GM18511 (cell line): Measurements from ENCODE around the gene CCDC110.
A peak's percentile ranks its signal among the peaks of the same experiment; 100 is the strongest.

ENCODE experiments used
- ATAC-seq: cut with Tn5 transposase; IDR thresholded peaks from one replicate; pipeline ENCODE4 v1.9.1; 2021; ENCODE audit warnings: mild to moderate bottlenecking, moderate library complexity; ENCODE audit not compliant: unreplicated experiment

CCDC110 gene

DNA sequence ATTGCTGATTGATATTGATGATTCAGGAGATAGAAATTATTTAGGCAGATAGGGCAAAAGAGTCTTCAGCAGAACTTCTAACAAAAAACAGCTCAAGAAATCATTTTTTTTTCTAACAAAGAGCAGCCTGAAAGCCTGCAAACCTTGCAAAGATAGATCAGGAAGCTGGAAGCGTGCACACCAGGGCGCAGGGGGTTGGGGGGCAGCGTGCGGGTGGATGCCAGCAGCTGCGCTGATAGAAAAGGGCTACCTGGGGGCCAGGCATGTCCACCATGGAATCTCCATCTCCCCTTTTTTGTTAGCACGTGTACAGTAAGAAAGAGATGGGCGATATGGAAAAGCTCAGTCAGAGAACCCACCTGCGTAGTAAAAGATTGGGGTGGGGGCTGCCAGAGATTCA lies 1.7 kb upstream of the CCDC110 start:
- ATAC-seq: no peak

DNA sequence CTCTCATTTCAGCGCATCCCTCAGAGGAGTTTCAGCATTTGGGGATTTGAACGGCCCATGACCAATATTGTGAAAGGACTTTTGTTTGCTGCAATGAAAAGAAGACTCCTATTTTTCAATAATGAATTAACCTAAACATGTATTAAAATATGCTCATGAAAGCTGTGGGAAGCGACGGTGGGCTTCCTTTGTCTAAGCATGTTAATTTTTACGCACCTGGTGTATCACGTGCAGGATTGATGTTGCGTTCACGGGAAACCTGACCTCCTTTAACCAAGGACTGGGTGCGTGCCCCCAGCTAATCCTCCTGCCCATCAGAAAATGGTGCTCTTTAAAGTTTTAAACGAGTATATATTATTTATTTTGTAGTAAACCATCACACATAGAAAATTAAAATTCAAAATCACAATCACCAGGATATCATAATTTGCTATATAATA lies 590 bp upstream of the CCDC110 start:
- peak; percentile 29 for ATAC-seq

DNA sequence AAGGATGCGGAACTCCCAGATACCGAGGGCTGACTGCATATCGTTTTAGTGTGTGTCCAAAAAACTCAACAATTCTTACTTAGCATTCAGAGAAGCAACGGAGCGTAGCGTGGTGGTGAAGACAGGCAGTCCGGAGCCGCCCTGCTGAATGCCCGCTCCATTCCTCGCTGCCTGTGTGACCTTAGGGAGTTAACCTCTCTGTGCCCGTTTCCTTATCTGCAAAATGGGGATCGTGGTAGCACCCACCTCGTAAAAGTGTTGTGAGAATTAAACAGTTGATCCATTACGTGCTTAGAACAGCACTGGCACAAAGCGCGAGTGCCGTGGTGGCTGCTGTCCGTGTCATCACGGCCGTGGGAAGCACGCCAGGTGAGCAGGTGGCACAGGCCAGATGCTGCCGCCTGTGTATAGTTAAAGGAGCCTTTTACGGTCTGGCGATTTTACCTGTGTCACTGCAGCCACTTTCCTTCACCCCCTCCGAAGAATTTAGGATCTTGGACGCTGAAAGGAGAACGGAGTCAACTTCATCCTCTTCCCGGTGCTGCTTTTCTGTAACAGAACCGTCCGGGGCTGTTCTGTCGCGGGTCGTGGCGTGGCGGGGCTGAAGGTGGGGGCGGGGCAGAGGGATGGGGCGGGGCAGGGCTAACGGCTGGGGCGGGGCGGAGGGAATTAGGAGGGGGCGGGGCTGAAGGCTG lies 885 bp downstream of the CCDC110 start:
- ATAC-seq: peak; percentile 16

DNA sequence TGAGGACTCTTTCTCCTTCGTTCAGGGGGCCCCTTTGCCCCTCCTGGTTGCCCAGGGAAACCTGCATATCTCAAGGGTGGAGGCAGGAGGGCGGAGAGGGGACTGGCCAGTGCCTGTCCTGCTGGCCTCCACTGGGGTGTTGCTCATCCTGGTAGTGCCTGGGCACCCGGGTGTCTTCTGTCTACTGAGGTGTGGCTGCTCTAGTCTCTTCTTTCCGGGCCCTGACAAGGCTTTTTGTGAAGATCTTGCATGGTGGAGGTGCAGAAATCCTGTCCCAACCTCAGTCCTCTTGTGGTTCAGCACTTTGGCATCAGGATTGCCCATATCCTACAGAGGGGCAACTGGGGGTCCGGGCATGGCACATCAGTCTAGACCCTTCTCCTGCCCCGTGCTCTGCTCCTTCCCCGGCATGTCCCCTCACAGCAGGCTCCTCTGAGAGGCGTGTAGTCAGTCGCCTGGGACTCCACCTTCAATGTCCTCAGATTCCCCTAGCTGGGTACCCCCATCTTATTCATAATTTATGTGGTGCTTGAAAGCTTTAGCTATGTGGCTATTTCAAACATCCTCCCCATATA lies 1.9 kb downstream of the CCDC110 start:
- no peak for ATAC-seq

DNA sequence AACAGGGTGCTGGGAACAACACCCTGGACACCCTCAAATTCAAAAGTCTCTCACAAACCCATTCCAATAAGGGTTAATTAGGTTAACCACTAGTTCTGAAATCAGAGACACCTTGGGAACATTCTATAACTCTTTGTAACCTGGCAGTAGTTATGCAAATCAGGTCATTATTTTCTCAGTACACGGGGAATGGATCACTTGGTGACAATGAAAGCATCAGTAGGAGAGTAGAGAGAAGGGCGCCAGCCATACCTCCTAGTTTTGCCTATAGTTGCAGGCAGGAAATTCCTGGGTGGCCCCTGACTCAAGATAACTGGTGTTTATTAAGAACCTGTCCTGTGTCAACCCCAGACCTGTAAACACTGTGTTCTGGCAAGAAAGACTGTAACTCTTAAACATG lies 2.5 kb downstream of the CCDC110 start:
- ATAC-seq: no peak

DNA sequence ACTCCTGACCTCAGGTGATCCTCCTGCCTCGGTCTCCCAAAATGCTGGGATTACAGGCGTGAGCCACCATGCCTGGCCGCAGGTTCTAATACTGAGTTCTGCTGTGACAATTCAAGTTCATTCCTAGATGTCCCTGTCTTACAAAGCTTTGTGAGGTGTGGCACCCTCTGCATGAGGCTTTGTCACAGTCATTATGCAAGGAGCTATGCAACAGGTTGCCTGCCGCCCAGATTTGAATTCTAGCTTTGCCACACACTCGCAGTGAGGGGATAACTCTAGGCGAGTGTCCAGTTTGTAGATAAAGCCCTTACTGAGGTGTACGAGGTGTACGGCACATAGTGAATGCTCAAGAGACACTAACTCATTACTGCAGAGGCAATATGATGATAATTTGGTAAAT lies 3.5 kb downstream of the CCDC110 start:
- no peak for ATAC-seq

DNA sequence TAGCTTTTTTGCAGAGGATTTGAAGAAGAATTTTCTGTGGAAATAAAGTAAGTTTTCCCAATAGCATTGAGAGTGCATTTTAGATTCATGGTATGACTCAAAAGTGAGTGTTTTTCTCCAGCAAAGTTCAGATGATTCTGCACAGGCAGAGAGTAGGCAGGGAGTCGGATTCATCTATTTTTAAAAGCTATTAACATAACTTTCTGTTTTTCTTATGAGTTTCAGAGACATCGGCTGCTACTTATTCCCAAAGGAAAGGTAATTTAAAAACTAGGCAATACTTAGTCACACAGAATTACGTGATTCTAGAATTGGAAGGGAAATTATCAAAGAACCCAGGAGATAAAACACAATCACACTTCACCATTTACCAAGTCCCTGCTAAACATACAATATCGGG lies 4.4 kb downstream of the CCDC110 start:
- ATAC-seq: no peak

DNA sequence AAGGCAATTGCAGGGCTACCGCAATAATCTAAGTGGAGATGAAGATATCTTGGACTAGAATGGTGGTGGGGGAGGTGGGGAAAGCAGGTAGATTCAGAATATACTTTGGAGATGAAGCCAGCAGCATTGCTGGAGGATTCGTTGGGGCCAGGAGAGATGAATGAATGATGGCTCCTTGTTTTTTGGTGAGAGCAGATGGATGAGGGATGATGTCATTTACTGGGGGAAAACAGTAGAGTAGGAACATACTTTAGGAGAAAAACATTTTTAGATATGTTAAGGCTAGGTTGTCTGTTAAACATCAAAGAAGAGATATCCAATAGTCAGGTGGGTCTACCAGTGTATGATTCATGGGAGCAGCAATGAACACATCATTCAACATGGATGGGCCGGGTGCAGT lies 5.8 kb downstream of the CCDC110 start:
- ATAC-seq: no peak

DNA sequence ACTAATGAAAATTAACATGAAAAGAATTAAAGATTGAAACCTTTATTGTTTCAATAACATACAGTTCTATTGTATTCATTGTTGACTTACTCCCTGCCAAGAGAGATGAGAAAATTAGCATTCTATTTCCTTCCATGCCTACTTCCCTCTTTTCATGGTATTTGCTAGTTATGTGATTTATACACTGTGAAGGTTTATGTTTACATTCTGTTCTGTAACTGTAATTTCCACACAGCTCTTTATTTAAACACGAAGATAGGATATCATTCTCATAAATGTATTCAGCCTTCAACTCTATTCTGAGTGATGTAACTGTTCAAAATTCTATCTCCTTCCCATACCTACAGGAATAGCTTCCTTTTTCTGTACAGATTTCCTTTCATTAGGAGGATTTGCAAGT lies 6.6 kb downstream of the CCDC110 start:
- no peak for ATAC-seq

DNA sequence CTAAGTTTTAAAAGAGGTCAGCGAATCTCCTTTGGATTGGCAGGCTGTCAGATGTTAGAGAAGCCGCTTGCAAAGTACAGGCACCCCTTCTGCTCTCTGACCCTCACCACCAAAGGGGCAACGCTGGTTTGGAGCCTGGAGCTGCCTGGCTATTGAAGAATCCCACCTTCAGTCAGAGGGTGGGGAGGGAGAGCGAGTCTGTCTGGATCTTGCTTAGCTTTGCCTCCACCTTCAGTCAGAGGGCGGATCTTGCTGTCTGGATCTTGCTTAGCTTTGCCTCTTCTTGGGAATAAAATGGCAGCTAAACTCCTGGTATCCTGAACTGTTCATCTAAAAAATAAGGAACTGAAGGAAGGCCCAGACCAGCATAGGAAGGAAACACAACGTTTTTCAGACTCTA lies 7.3 kb downstream of the CCDC110 start:
- no peak for ATAC-seq

DNA sequence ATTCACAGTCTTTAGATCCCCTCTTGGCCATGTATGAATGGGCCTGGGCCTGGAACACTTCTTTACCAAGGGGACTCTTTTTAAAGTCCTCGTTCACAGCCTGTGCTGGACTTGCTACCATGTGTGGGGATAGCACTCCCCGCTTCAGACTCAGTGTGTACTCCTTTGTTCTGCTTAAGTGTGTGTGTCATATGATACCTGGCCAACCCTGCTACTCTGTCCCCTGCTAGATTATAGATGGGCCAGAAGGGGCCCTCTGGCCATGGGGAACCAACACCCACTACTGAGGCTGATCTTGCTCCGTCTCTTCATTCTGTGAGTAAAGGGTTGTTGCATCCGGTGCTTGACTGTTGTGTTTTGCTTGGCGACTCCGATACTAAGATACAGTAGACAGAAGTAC lies 8.0 kb downstream of the CCDC110 start:
- no peak for ATAC-seq

DNA sequence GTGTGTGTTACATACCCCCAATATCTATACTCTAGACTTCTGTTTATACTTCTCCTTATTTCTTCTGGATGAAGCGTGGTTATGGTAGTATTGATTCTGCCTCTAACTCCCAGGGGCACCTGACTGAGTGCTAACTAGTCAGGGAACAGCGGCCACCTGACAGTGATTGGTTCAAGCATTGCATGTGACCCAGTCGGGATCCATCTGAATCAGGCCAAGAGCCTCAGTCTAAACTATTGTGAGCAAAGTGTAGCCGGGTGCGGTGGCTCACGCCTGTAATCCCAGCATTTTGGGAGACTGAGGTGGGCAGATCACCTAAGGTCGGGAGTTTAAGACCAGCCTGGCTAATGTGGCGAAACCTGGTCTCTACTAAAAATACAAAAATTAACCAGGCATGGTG lies 10.0 kb downstream of the CCDC110 start:
- ATAC-seq: no peak

DNA sequence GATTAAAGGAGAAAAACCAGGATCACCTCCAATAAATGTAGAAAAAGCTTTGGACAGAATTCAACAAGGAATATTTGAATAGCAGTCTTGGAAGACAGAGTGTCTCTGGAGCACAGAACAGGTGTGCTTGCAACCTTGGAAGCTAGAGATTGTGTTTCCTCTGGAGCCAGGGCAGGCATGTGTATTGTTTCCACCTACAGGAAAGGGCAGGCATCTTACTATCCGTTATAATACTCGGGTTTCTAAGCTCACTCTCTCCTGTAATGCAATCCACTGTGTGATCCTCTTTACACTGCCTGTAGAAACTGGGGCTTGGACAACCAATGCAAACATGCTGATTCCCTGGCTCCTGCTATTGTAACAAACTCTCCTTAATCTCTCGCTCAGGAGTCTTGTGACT lies 14.4 kb downstream of the CCDC110 start:
- ATAC-seq: no peak

DNA sequence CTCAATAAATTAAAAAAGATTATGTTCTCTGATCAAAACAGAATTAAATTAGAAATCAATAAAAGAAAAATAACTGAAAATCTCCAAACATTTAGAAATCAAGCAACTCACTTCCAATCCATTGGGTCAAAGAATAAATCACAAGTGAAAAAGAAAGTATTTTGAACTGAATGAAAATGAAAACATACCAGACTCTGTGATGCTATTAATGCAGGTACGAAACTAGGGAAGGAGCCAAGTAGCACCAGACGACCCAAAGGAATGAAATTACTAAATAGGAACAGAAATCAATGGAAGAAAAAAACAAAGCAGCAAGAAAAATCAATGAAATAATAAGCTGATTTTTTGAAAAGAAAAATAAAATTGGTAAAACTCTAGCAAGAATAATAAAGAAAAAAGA lies 15.4 kb downstream of the CCDC110 start:
- no peak for ATAC-seq

DNA sequence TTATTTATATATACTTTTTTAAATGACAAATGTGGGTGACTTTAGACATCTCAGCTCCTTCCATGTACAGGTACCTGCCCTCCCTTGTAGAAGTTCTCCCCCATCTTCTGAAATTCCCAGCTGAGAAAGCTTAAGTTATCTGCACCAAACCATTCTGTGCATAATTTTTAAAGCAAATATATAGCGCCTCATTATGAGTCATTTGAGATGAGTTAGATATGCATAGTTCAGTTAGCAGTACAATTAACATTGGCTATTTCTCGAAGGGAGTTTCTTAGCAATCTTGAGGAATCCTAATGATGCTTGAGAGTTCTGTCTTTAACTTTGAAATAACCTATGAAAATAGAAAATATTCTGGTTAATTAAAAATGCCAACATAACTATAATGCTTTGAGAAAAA lies 26.3 kb downstream of the CCDC110 start:
- ATAC-seq: no peak

DNA sequence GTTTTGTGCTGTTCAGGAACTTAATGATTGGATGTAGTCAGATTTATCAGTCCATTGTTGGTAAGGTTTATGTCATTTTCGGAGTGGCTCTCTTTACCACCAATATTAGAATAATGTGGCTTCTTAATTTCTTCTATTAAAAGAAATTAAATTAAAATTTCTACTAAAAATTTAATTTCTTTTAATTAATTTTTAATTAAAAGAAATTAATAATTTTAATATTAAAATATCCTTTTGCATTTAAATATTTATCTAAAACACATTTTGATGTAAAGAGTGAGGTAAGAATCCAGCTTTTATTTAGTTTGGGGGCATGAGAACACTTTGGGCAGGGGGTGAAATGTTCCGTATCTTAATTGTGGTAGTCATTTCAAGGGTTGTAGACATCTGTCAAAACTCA lies 30.1 kb downstream of the CCDC110 start:
- no peak for ATAC-seq

DNA sequence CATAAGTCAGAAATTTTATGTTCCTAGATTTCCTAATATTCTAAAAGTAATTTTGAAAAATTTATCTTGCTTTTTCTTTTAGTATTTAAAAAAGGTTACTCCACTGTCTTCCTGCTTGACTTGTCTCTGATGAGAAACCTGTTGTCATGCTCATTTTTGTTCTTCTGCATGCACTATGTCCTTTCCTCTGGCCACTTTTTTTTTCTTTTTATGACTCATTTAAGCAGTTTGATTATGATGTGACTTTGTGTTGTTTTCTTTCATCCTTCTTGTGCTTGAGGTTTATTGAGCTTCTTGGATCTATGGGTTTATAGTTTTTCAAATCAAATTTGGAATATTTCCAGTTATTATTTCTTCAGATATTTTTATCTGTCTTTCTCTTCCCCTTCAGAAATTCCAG lies 33.7 kb downstream of the CCDC110 start:
- ATAC-seq: peak; percentile 63

DNA sequence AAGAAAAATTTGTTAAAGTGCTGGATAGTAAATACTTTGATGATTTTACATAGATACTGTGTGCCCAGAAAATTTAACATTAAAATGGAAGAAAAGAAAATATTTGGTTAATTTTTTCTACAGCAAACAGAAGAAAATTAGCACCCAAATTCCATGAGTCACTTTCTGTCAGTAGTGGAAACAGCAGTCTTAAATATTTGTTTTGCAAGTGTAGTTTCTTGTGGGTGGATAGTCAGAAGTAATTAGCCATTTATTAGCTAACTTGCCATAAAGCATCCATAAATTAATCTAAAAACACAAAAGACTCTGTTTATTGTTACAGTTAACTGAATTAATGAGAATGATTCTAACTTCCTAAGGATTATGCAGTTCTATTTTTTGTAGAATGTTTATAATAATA lies 36.1 kb downstream of the CCDC110 start:
- no peak for ATAC-seq

DNA sequence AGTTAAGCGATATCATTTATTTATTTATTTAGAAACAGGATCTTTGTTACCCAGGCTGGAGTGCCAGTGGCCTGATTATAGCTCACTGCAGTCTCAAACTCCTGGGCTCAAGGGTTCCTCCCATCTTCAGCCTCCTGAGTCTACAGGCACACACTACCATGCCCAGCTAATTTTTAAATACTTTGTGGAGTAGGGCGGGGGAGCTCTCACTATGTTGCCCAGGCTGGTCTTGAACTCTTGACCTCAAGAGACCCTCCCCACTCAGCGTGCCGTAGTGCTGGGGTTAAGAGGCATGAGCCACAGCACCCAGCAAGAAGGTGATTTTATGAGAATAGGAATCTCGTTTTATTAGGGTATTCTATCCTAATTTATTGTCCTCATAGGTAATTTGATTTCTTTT lies 41.9 kb downstream of the CCDC110 start:
- ATAC-seq: no peak

DNA sequence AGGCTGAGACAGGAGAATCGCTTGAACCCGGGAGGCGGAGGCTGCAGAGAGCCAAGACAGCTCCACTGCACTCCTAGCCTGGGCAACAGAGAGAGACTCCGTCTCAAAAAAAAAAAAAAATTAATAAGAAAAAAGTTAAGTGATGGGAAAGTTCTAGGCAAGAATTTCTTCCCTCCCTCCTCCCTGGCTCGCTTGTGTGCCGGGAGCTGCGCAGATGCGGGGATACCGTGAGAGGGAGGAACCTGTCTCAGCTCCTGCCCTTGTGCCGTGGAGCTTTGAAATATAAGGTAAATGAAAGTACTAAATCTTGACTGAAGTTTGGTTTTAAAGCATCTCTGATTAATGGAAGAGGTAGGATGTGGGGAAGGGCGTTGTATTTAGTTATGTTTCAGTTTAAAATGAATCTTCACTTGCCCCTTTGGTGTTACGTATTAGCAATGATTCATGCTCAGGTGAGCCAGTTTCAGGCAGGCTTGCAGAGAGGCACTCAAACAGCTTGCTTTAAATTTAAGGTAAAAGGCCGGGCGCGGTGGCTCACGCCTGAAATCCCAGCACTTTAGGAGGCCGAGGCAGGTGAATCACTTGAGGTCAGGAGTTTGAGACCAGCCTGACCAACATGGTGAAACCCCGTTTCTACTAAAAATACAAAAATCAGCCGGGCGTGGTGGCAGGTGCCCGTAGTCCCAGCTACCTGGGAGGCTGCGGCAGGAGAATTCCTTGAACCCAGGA lies 44.4 kb downstream of the CCDC110 start:
- no peak for ATAC-seq

DNA sequence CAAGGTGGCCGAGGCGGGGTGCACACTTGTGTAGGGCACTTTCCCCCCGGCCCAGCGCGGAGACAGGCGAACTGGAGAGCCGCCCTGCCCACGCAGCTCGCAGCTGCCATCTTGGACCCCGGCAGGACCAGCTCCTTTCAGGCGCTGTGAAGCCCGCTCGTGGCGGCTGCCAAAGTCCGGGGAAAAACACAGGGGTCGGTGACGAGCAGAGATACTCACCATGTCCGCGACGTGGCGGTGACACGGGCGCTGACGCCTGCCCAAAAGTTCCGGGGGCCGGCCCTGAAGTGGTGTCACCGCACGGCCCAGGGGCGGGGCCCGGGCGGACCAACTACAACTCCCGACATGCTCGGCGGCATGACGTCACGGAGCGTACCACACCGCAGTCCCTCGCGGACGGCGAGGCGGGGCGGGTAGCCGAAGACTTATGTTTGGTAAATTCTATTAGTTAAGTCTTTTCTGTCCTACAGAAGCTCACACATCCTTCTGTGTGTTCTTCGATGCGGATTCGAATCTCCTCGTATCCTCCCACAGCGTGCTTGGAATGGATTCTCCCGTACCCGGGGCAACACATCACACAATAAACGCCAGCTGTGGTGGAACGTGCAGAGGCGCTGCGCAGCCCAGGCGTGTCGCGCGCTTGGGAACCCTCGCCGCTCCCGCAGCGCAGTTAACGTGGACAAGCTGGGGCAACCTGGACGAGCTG lies 45.7 kb downstream of the CCDC110 start, which contains the start of gene UFSP2:
TSS of gene UFSP2 (minus strand) at position 318 of the 706 bp plus-strand sequence. CDS start at position 222, 96 bp downstream.
- ATAC-seq: peak; percentile 93
